Mucosa of stomach (tissue), 1 donor: Measurements from ENCODE around the gene SHC1.

Experiments used
- H3K27me3 ChIP-seq: one replicate; pipeline ENCODE4 v1.7.0; 2013; ENCODE audit warnings: mild to moderate bottlenecking, low read length; ENCODE audit not compliant: control insufficient read depth, insufficient read depth
- H3K36me3 ChIP-seq: one replicate; pipeline ENCODE4 v1.7.0; 2013; ENCODE audit warnings: low read length; ENCODE audit not compliant: control insufficient read depth, insufficient read depth
- H3K4me1 ChIP-seq: one replicate; pipeline ENCODE4 v1.7.0; 2013; ENCODE audit warnings: mild to moderate bottlenecking, low read length; ENCODE audit not compliant: control insufficient read depth, insufficient read depth
- H3K4me3 ChIP-seq: one replicate; pipeline ENCODE4 v1.7.0; 2013; ENCODE audit warnings: low read length
- H3K9ac ChIP-seq: one replicate; pipeline ENCODE4 v1.7.0; 2013; ENCODE audit warnings: mild to moderate bottlenecking, low read length, moderate library complexity
- H3K9me3 ChIP-seq: one replicate; pipeline ENCODE4 v1.7.0; 2013; ENCODE audit warnings: mild to moderate bottlenecking, low read length, moderate library complexity; ENCODE audit not compliant: control insufficient read depth
- donor health status: Pancreatic carcinoma.

Gene SHC1

GRCh38 chr1:154926201-154926600 is 44.3 kb downstream of the SHC1 start:
- Histone ChIP-seq H3K4me3 (no peak overlapping the region), H3K9ac (no peak overlapping the region), H3K36me3 (peaks cover 12% of the 10 kb centered on the region), H3K9me3 (no peaks in the 10 kb centered on the region), H3K4me1 (peaks cover 2% of the 10 kb centered on the region), H3K27me3 (no peaks in the 10 kb centered on the region)

GRCh38 chr1:154925335-154926170 is 45.0 kb downstream of the SHC1 start:
- Histone ChIP-seq H3K9me3 (no peaks in the 10 kb centered on the region), H3K9ac (no peak overlapping the region), H3K27me3 (no peaks in the 10 kb centered on the region), H3K36me3 (peaks cover 12% of the 10 kb centered on the region), H3K4me1 (no peaks in the 10 kb centered on the region), H3K4me3 (no peak overlapping the region)

DNA sequence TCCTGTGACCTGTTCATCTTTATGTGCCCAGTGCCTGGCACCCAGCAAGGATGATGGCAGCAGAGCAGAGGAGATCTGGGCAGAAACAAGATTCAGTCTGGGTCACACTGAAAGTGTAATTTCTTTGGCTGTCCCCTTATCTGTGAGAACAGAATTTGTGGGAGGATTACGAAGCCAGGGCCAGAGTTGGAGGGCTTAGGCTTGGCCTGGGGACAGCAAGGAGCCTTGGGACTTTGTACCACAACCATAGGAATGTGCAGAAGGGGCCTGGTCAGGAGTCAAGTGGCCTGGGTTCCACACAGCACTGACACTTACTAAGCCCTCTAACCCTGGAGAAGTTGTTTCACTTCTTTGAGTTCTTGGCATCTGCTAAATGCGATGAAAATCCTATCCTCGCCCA is 46.9 kb downstream of the SHC1 start:
- Histone ChIP-seq H3K4me3 (no peak overlapping the region), H3K9ac (no peak overlapping the region), H3K9me3 (no peaks in the 10 kb centered on the region), H3K4me1 (no peaks in the 10 kb centered on the region), H3K27me3 (no peaks in the 10 kb centered on the region), H3K36me3 (peaks cover 12% of the 10 kb centered on the region)

DNA sequence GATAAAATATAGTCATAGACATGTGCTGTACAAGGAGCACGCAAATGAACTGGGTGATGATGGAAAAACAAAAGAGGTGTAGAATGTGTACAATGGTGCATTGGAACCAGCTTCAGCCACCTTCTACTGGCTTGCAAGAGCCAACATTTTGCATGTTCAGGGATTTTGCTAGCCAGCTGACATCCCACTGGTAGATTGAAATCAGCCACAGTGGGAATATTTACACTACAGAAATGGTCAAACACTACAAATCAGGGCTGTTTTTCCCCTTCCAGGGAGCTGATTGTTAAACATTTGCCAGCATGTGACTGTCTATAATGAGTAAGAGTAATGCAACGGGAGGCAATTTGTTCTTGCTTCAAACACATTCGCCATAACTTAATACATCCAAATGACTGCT is 57.3 kb downstream of the SHC1 start:
- Histone ChIP-seq H3K9me3 (no peaks in the 10 kb centered on the region), H3K36me3 (no peaks in the 10 kb centered on the region), H3K4me3 (no peak overlapping the region), H3K27me3 (no peaks in the 10 kb centered on the region), H3K9ac (no peak overlapping the region), H3K4me1 (no peaks in the 10 kb centered on the region)

DNA sequence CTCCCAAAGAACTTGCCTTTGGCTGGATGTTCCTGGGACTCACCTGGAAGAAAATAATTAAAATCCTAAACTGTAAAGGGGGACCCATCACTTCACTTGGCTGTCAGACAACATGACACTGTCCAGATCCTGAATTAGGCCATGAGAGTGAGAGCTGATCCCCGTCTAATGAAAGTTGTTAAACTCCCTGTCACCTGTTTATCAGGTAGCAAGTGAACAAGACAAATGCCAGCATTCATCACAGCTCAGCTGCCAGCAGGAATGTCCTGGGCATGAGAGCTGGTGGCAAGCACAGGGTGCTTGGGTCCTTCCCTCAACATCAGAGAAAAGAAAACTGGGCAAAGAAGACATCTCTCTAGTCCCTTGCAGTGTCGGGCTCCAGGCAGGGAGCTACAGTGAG is 57.8 kb downstream of the SHC1 start:
- Histone ChIP-seq H3K4me1 (no peaks in the 10 kb centered on the region), H3K9ac (no peak overlapping the region), H3K9me3 (no peaks in the 10 kb centered on the region), H3K4me3 (no peak overlapping the region), H3K36me3 (no peaks in the 10 kb centered on the region), H3K27me3 (no peaks in the 10 kb centered on the region)
